Liver (tissue), 2 donors: Measurements from ENCODE around the gene AGTRAP.

Source experiments
- MAX ChIP-seq: IDR thresholded peaks from 2 replicates; pipeline ENCODE4 v1.6.1; 2016; ENCODE audit warnings: antibody characterized with exemption
- TF ChIP-seq, protein P1 (sequence below): fragments of 150-350 bp; IDR thresholded peaks from 2 replicates; pipeline ENCODE4 v1.5.1; 2017; ENCODE audit warnings: improper control_type of control experiment, low read depth, low read length; ENCODE audit not compliant: missing input control
- donor health status: healthy.

GRCh38 chr1:11704194-11704529 is 31.8 kb upstream of the AGTRAP start:
- TF ChIP-seq MAX: no peak
- TF ChIP-seq, protein P1, sequence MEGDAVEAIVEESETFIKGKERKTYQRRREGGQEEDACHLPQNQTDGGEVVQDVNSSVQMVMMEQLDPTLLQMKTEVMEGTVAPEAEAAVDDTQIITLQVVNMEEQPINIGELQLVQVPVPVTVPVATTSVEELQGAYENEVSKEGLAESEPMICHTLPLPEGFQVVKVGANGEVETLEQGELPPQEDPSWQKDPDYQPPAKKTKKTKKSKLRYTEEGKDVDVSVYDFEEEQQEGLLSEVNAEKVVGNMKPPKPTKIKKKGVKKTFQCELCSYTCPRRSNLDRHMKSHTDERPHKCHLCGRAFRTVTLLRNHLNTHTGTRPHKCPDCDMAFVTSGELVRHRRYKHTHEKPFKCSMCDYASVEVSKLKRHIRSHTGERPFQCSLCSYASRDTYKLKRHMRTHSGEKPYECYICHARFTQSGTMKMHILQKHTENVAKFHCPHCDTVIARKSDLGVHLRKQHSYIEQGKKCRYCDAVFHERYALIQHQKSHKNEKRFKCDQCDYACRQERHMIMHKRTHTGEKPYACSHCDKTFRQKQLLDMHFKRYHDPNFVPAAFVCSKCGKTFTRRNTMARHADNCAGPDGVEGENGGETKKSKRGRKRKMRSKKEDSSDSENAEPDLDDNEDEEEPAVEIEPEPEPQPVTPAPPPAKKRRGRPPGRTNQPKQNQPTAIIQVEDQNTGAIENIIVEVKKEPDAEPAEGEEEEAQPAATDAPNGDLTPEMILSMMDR: no peak
